ENCODE measurements around the gene APOBR.

- TF ChIP-seq POLR2A (IDR thresholded peaks at IDR 0.05) (no peak), POLR2AphosphoS5 (IDR thresholded peaks at IDR 0.05) (no peak)
These were observed 1.6 kb downstream of the APOBR start for GRCh38 chr16:28495795-28496749.
